HuH-7.5 (cell line): ENCODE measurements around the gene ZNRF1.

Experiments used
- DNase-seq: peaks from one replicate; pipeline ENCODE4 v3.0.0; 2011; ENCODE audit warnings: low spot score

ZNRF1 gene

DNA sequence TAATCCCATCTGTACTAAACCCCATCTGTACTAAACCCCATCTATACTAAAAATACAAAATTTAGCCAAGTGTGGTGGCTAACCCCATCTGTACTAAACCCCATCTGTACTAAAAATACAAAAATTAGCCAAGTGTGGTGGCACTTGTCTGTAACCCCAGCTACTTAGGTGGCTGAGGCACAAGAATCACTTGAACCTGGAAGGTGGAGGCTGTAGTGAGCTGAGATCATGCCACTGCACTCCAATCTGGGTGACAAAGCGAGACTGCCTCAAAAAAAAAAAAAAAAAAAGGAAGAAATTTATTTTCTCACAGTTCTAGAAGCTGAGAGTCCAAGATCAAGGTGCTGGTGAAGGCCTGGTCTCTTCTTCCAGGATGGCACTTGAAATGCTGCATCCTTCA is 161.6 kb downstream of the ZNRF1 start:
- DNase-seq = no peak
